Mesodermal cell (in vitro differentiated cells): ENCODE data around the gene ZNF518B. TPM values are rescaled to one million over a fixed set of nuclear protein-coding genes. Genes with fewer than 3 reads are reported as not detected.
A peak's percentile ranks its signal among the peaks of the same experiment; 100 is the strongest.

Source experiments
- H3K27ac ChIP-seq: 2 replicates; pipeline ENCODE4 v1.7.0; 2013; ENCODE audit warnings: mild to moderate bottlenecking, low read depth, low read length, moderate library complexity; ENCODE audit not compliant: severe bottlenecking
- H3K36me3 ChIP-seq: 2 replicates; pipeline ENCODE4 v1.7.1; 2013; ENCODE audit warnings: mild to moderate bottlenecking, low read length, moderate library complexity; ENCODE audit not compliant: control insufficient read depth, insufficient read depth
- H3K4me1 ChIP-seq: one replicate; pipeline ENCODE4 v1.7.1; 2013; ENCODE audit warnings: mild to moderate bottlenecking, low read length; ENCODE audit not compliant: insufficient read depth, control insufficient read depth, poor library complexity, severe bottlenecking
- H3K4me3 ChIP-seq: 2 replicates; pipeline ENCODE4 v1.7.0; 2013; ENCODE audit warnings: low read length, control low read depth, mild to moderate bottlenecking; ENCODE audit not compliant: insufficient read depth, poor library complexity, severe bottlenecking; ENCODE audit errors: extremely low read depth
- H3K9me3 ChIP-seq: 2 replicates; pipeline ENCODE4 v1.7.1; 2013; ENCODE audit warnings: mild to moderate bottlenecking, low read length, moderate library complexity; ENCODE audit not compliant: control insufficient read depth
- WGBS, 2 experiments: methylation state at CpG; one replicate each; pipeline ENCODE4 v1.1.5; 2013; ENCODE audit warnings: missing lambda C conversion rate in 2 of 2; ENCODE audit not compliant: insufficient coverage in 2 of 2; 5-methylcytosine and 5-hydroxymethylcytosine counted together
- polyA plus RNA-seq, 2 experiments: library from polyadenylated mRNA; stranded (reverse); fragments of 50-300 nt; gene quantifications; one replicate each; pipeline ENCODE4 v1.2.3, GENCODE V29; 2013

Gene ZNF518B, protein sequence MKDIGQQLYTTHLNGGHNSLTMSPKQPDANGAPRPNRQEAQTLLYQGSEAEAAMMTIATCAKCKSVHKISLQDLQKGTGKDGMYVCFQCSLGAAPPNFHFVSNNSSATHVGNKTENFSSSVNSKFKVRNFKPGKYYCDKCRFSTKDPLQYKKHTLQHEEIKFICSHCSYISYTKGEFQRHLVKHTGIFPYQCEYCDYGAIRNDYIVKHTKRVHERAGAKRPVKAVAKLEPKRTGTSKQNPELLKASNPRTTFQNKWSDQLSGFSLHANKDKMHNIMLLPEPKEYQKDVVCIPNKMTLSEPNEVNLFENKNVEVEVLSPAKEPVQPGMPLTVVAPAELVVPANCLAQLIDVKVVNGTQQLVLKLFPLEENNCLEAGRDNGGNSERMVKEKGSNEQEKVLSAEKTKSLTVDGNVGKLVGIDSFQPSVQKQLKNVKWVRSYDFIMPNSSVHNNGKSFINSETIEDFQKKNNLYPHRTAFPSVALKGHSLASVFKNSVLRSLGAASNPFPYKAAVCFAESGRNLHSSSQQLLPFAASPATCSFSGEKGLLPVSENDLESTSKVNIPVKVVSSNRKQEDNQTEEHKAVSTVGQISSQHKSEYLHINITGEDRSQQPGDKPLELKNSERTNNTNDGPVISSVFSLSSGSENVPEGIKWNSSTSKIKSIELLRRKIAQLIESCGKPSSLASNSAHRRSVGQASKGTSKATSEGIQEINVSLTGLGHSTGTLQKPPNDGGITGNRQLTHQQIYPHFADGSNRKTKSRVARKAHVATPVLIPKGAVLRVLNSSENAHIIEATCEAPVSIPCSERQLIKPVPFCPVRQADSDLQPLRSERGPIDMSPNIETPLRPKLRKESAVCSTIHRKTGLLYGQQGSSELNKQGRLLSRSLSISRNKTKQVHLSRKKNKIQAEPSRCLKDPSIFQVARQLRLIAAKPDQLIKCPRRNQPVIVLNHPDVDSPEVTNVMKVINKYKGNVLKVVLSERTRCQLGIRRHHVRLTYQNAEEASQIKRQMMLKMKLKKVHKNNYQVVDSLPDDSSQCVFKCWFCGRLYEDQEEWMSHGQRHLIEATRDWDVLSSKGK
- 23.4 TPM for polyA plus RNA-seq (2013, experiment 1 of 2)
- 20.2 TPM for polyA plus RNA-seq (2013, experiment 2 of 2)

DNA sequence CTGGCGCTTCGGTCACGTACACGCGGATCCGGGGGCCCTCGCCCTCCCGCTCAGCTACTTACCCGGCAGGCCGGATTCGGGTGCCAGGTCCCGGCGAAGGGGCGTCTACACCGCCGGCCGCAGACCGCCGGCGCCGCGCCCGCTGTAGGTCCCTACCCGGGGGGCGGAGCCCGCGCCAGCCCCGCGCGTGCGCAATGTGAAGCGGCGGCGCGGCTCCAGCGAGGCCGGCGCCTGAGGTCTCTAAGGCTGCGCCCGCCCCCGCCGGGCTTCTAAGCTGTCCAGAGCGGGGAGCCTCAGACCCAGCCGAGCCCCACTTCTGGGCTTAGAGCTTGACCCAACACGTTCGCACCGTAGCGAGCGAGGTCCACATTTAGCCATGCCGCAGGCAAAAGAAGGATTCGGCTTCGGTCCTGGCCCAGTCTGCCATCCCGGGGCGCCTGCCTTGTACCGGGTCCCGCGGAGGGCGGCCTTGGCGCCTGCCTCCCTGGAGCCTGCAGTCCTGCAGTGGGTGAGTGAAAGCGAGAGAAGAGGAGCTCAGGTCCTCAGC lies at the start of gene ZNF518B:
TSS of gene ZNF518B (minus strand) at position 172 of the 547 bp plus-strand sequence. CDS start 11,098 bp downstream, outside the sequence.
- Histone ChIP-seq H3K4me3 (peak within 1 kb of the TSS; percentile 53), H3K4me1 (no peaks in the 10 kb centered on the region), H3K27ac (peak within 1 kb of the TSS; percentile 64), H3K36me3 (peaks cover 35% of the 10 kb centered on the region), H3K9me3 (peaks cover 12% of the 10 kb centered on the region)
- 5% methylated on average over 53 to 59 of the region's 60 CpGs for WGBS, 2 experiments

DNA sequence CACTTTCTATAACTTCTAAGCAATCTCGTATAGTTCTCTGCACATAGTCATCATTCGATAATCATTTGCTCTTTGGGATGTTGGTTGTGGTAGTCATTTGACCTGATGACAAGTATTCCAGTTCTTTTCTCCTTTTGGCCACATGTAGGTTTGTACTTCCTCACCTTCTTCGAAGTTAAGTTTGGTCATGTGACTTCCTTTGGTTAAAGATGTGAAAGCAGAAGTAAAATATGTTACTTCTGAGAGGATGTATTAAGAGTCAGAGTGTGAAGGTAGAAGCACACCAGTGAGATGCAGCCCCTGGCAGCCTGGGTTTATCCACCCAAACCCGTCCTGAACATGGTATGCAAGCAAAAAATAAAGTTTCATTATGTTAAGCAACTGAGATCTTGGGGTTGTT lies 48.9 kb upstream of the ZNF518B start:
- 100% methylated on average over 1 of the region's 4 CpGs; no CpG with 5 or more reads in 1 of the 2 experiments for WGBS, 2 experiments

DNA sequence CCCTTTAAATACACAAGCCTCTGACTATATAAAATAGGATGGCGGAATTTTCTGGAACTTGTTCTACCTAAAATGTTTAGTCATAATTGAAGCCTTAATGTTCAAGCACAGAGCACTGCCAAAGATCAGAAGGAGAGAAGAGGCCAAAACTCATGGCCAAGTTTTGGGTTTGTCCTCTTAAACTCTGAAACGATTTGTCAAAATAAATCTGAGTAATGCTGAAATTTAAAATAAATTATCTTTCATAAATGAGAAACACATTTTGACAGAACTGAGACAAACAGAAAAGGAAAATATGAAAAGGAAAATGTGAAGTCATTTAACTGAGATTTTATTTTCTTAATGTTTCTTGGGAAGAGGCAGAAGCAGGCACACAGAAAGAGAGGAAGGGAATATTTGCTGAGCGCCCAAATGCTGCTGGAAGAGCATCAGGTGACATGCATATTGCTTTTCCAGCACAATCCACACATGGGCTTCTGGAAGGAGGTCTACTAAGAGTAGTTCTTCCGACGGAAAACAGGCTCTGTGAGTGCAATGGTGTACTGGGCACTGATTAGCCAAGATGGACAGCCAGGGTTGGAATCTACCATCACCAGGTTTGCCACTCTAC lies 47.4 kb upstream of the ZNF518B start:
- Histone ChIP-seq H3K36me3 (no peaks in the 10 kb centered on the region), H3K27ac (no peak overlapping the region), H3K4me3 (no peak overlapping the region), H3K4me1 (no peaks in the 10 kb centered on the region), H3K9me3 (no peaks in the 10 kb centered on the region)
- WGBS, 2 experiments = 14 to 87% methylated on average over 1 to 3 of the region's 5 CpGs

More for the DNA sequence above, 48.9 kb upstream of the ZNF518B start:
- Histone ChIP-seq H3K36me3 (no peaks in the 10 kb centered on the region), H3K4me1 (no peaks in the 10 kb centered on the region), H3K9me3 (no peaks in the 10 kb centered on the region), H3K27ac (no peak overlapping the region), H3K4me3 (no peak overlapping the region)

DNA sequence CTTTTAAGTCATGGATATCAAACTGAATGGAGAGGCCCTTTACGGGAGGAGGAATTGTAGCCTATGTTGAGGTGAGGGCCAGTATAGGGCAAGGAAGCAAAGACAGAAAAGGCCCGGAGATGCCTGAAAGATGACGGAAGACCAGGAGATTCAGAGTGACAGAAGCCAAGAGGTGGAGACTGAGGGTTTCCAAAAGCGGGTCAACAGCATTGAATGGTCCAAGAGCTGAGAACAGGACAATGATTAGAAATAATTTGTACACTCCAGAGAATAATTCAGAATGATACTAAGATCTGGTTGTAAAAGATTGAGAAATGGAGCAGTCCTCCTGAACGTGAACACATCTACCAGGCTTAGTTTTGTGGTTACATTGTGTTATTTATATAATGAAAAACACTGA lies 45.5 kb upstream of the ZNF518B start:
- Histone ChIP-seq H3K4me1 (no peaks in the 10 kb centered on the region), H3K36me3 (no peaks in the 10 kb centered on the region), H3K9me3 (no peaks in the 10 kb centered on the region), H3K27ac (no peak overlapping the region), H3K4me3 (no peak overlapping the region)
- 85 to 88% methylated on average over 4 to 5 of the region's 5 CpGs for WGBS, 2 experiments

DNA sequence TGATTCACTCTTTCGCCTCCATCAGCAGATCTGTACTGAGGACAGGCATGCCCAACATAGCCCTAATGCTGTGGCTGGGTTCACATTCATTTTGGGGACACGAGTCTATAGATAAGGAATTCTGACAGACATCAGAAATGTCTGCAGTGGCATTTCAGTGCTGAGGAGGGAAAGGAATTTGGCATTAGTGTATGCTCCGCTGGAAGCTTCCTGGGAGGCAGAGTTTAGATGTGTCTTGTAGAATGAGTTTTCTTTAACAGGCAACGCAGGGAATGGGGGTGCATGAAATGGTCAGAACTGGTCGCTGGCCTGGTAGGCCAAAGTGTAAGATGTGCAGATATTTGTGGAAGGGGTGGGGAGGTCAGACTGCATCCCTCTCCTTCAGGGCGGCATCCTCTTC lies 43.5 kb upstream of the ZNF518B start:
- WGBS, 2 experiments = 83 to 85% methylated on average over 4 to 6 of the region's 6 CpGs
- Histone ChIP-seq H3K4me1 (peaks cover 7% of the 10 kb centered on the region), H3K4me3 (no peak overlapping the region), H3K36me3 (no peaks in the 10 kb centered on the region), H3K27ac (no peak overlapping the region), H3K9me3 (no peaks in the 10 kb centered on the region)

DNA sequence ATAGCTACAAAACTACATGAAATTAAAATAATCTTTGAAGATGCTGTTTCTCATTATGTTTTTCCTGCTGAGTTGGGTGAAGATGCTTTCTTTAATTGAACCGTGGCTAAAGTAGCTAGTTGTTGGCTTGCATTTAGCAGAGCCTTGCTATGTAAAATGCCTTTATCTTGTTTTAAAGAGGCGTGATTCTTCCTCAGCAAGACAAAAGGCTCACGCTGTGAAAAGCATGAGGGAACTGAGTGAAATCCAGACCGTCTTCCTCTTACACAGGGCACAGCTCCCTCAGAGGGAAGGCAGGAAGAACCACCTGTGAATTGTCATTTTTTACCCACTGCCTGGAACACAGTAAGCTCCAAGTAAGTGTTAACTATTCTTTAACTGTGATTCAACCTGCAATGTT lies 39.0 kb upstream of the ZNF518B start:
- H3K4me3 ChIP-seq = no peak overlapping the region
- peaks cover 7% of the 10 kb centered on the region for H3K4me1 ChIP-seq
- H3K27ac ChIP-seq = no peak overlapping the region
- no peaks in the 10 kb centered on the region for H3K9me3 ChIP-seq
- WGBS, 2 experiments = 8 to 12% methylated on average over 4 of the region's 4 CpGs
- no peaks in the 10 kb centered on the region for H3K36me3 ChIP-seq

DNA sequence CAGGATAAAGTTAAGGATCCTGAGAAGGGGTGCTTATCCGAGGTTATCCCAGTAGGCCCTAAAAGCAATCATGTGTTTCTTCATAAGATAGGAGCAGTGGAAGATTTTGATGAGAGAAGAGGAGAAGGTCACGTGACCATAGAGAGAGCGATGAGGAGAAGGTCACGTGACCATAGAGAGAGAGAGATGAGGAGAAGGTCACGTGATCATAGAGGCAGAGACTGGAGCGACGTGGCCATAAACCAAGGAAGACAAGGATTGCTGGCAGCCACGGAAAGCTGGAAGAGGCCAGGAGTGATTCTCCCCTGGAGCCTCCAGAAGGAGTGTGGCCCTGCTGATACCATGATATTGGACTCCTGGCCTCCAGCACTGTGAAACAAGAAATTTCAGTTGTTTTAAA lies 38.4 kb upstream of the ZNF518B start:
- 62 to 64% methylated on average over 8 of the region's 8 CpGs for WGBS, 2 experiments
- no peak overlapping the region for H3K27ac ChIP-seq
- peaks cover 7% of the 10 kb centered on the region for H3K4me1 ChIP-seq

DNA sequence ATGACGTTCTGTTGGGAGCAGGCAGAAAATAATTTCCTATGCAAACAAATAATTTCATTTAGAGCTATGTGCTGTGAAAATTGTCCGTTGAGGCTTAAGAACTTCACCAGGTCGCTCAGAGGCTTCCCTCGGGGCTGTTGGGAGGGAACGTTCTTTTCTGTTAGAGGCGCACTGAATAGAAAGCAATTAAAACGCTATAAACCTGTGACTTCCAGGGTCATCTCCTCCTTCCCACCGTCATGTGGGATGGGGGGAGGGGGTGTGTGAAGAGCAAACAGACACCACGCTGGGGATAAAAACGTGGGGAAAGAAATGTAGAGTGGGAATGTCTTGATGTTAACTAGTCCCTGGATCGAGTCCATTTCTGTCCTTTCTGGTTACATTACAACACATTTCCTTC lies 35.2 kb upstream of the ZNF518B start:
- H3K9me3 ChIP-seq = no peaks in the 10 kb centered on the region
- H3K27ac ChIP-seq = no peak overlapping the region
- H3K36me3 ChIP-seq = no peaks in the 10 kb centered on the region
- 87% methylated on average over 5 of the region's 11 CpGs; no CpG with 5 or more reads in 1 of the 2 experiments for WGBS, 2 experiments
- peaks cover 7% of the 10 kb centered on the region for H3K4me1 ChIP-seq
- no peak overlapping the region for H3K4me3 ChIP-seq

More for the DNA sequence above, 38.4 kb upstream of the ZNF518B start:
- H3K4me3 ChIP-seq = no peak overlapping the region
- H3K36me3 ChIP-seq = no peaks in the 10 kb centered on the region
- H3K9me3 ChIP-seq = no peaks in the 10 kb centered on the region

DNA sequence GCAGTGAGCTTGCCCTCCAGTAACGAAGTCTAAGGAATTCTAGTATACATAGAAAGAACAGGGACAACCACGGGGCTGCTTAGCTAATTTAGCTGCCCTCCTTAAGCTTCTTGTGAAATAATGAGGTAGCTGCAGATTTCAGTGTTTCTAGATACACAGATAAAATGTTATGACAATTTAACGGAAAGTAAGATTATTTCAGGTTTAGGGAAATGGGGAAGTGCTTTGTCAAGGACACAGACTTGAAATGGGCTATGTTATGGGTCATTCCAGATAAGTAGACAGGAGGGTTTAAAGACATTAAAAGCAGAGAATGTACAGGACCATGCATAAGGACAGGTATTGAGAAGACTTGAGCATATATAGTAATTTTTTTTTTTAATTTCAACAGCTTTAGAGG lies 34.2 kb upstream of the ZNF518B start:
- Histone ChIP-seq H3K9me3 (no peaks in the 10 kb centered on the region), H3K27ac (no peak overlapping the region), H3K36me3 (no peaks in the 10 kb centered on the region), H3K4me3 (no peak overlapping the region), H3K4me1 (peaks cover 2% of the 10 kb centered on the region)
- 89 to 92% methylated on average over 2 to 3 of the region's 3 CpGs for WGBS, 2 experiments

DNA sequence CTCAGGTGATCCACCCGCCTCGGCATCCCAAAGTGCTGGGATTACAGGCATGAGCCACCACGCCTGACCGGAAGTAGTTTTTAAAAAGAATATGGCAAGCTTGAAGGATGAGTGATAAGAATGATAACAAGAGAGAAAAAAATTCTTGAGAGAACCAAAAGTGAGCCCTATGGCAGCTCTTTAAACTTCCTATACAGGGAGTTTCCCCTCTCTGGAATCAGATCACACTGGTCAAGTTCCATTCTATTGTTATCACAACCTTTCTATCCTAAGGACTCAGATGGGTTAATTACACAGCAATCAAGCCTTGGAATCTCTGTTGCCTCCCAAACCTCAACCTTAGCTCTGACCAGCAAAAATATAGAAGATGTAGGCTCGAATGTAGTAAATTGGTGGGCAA lies 33.8 kb upstream of the ZNF518B start:
- no peaks in the 10 kb centered on the region for H3K9me3 ChIP-seq
- 80 to 93% methylated on average over 2 to 3 of the region's 5 CpGs for WGBS, 2 experiments
- no peak overlapping the region for H3K27ac ChIP-seq
- H3K36me3 ChIP-seq = no peaks in the 10 kb centered on the region
- no peaks in the 10 kb centered on the region for H3K4me1 ChIP-seq
- H3K4me3 ChIP-seq = no peak overlapping the region
